GM12878 (cell line): ENCODE data around the gene RDM1. TPM values are rescaled to one million over a fixed set of nuclear protein-coding genes. Genes with fewer than 3 reads are reported as not detected.

ENCODE experiments used
- ATF7 ChIP-seq: fragments of 450-650 bp; IDR thresholded peaks from 2 replicates; pipeline ENCODE4 v1.6.1; 2016; ENCODE audit warnings: low read depth, mild to moderate bottlenecking
- BHLHE40 ChIP-seq, 2 experiments: fragments of 450-650 bp in 1 of 2; IDR thresholded peaks; 2 replicates each; pipeline ENCODE4 v1.6.1; 2011 to 2017; ENCODE audit warnings: low read depth in 2 of 2, borderline replicate concordance in 1 of 2, improper control_type of control experiment in 1 of 2, low read length in 1 of 2, mild to moderate bottlenecking in 1 of 2
- BRCA1 ChIP-seq: IDR thresholded peaks from 2 replicates; pipeline ENCODE4 v1.6.1; 2011; ENCODE audit warnings: low read depth, low read length, improper control_type of control experiment
- CHD1 ChIP-seq: IDR thresholded peaks from 2 replicates; pipeline ENCODE4 v1.6.1; 2012; ENCODE audit warnings: low read depth, low read length, improper control_type of control experiment
- FOXK2 ChIP-seq: fragments of 450-650 bp; IDR thresholded peaks from 2 replicates; pipeline ENCODE4 v1.6.1; 2017; ENCODE audit warnings: mild to moderate bottlenecking, moderate library complexity
- HDAC6 ChIP-seq: fragments of 200-600 bp; sonication (generic); IDR thresholded peaks from one replicate; pipeline ENCODE4 v1.8.0; 2017; ENCODE audit warnings: antibody characterized with exemption; ENCODE audit not compliant: unreplicated experiment
- MYC ChIP-seq: IDR thresholded peaks from 2 replicates; pipeline ENCODE4 v1.6.1; 2011; ENCODE audit warnings: mild to moderate bottlenecking, low read length, moderate library complexity, inconsistent platforms; ENCODE audit not compliant: insufficient read depth, insufficient replicate concordance, insufficient read length, severe bottlenecking
- NFIC ChIP-seq: IDR thresholded peaks from 2 replicates; pipeline ENCODE4 v1.6.1; 2012; ENCODE audit warnings: low read depth, mild to moderate bottlenecking, inconsistent platforms, low read length, moderate library complexity
- NFYA ChIP-seq: IDR thresholded peaks from 2 replicates; pipeline ENCODE4 v1.6.1; 2011; ENCODE audit warnings: low read depth, mild to moderate bottlenecking, low read length, improper control_type of control experiment, borderline replicate concordance
- PML ChIP-seq: IDR thresholded peaks from 2 replicates; pipeline ENCODE4 v1.6.1; 2012; ENCODE audit warnings: low read length, inconsistent platforms
- RB1 ChIP-seq: fragments of 450-650 bp; formaldehyde crosslinking; IDR thresholded peaks from 2 replicates; pipeline ENCODE4 v1.6.1; 2017; ENCODE audit warnings: mild to moderate bottlenecking, borderline replicate concordance
- RCOR1 ChIP-seq: conservative IDR thresholded peaks from 2 replicates; pipeline ENCODE4 v1.6.1; 2012; ENCODE audit warnings: low read depth, low read length, improper control_type of control experiment
- SREBF2 ChIP-seq: IDR thresholded peaks from 2 replicates; pipeline ENCODE4 v1.6.1; 2012; ENCODE audit warnings: mild to moderate bottlenecking, low read length
- ZBED1 ChIP-seq: IDR thresholded peaks from 2 replicates; pipeline ENCODE4 v1.6.1; 2016; ENCODE audit warnings: borderline replicate concordance
- ZNF274 ChIP-seq: IDR thresholded peaks from one replicate; pipeline ENCODE4 v1.8.0; 2011; ENCODE audit not compliant: insufficient read length, insufficient read depth
- ZNF622 ChIP-seq: fragments of 450-650 bp; IDR thresholded peaks from 2 replicates; pipeline ENCODE4 v1.6.1; 2017; ENCODE audit warnings: mild to moderate bottlenecking, inconsistent platforms
- polyA plus RNA-seq, 11 experiments: library from polyadenylated mRNA; depleted of rRNA in 4 of 11; unstranded in 6 of 11; stranded (reverse) in 5 of 11; fragments of >200 nt; fragmentation: Nextera tagmentation in 4 of 11; fragmentation: Illumina TruSeq in 1 of 11; extraction: Ambion mirVana in 4 of 11; extraction: Trizol in 1 of 11; gene quantifications; 1 replicate in 1 of 11; 2 replicates in 10 of 11; pipeline versions ENCODE4 v1.2.1 to v1.2.3, GENCODE V29; 2011 to 2016; ENCODE audit warnings: inconsistent platforms in 2 of 11, missing spikeins in 2 of 11, low read depth in 1 of 11
- total RNA-seq, 4 experiments: library from RNA; depleted of rRNA in 3 of 4; stranded (reverse); fragments of >200 nt in 3 of 4; fragmentation: Illumina TruSeq in 1 of 4; extraction: Trizol in 1 of 4; gene quantifications; 2 replicates each; pipeline versions ENCODE4 v1.2.1 to v1.2.3, GENCODE V29; 2013 to 2021
- TF ChIP-seq, protein P1 (sequence below): fragments of 450-650 bp; formaldehyde crosslinking; IDR thresholded peaks from 2 replicates; pipeline ENCODE4 v1.4.0; 2020; ENCODE audit warnings: mild to moderate bottlenecking, moderate library complexity
- TF ChIP-seq, protein P2 (sequence below): fragments of 450-650 bp; conservative IDR thresholded peaks from 2 replicates; pipeline ENCODE4 v1.6.1; 2017; ENCODE audit warnings: mild to moderate bottlenecking, moderate library complexity
- TF ChIP-seq, protein P3 (sequence below): IDR thresholded peaks from 2 replicates; pipeline ENCODE4 v1.6.1; 2011; ENCODE audit warnings: low read depth, mild to moderate bottlenecking, low read length, moderate library complexity, borderline replicate concordance; ENCODE audit errors: extremely low read depth
- TF ChIP-seq, protein P4 (sequence below): fragments of 450-650 bp; IDR thresholded peaks from 2 replicates; pipeline ENCODE4 v1.6.1; 2018; ENCODE audit warnings: borderline replicate concordance, mild to moderate bottlenecking; ENCODE audit not compliant: partially characterized antibody
- TF ChIP-seq, protein P5 (sequence below): IDR thresholded peaks from 2 replicates; pipeline ENCODE4 v1.6.1; 2012; ENCODE audit warnings: low read depth, low read length, improper control_type of control experiment

Gene RDM1
- total and polyA plus RNA-seq, 10 of the 15 experiments (the other 5 are each of a cell fraction or from before 2014, with no cell fraction given) = 5.7 to 18.4 (median 10.7) TPM

GRCh38 chr17:35892091-35893035, 38.2 kb downstream of the RDM1 start (continued):
- TF ChIP-seq BRCA1 = no peak
- peak; percentile 68 for TF ChIP-seq NFIC
- no peak for TF ChIP-seq RB1
- TF ChIP-seq, protein P1, sequence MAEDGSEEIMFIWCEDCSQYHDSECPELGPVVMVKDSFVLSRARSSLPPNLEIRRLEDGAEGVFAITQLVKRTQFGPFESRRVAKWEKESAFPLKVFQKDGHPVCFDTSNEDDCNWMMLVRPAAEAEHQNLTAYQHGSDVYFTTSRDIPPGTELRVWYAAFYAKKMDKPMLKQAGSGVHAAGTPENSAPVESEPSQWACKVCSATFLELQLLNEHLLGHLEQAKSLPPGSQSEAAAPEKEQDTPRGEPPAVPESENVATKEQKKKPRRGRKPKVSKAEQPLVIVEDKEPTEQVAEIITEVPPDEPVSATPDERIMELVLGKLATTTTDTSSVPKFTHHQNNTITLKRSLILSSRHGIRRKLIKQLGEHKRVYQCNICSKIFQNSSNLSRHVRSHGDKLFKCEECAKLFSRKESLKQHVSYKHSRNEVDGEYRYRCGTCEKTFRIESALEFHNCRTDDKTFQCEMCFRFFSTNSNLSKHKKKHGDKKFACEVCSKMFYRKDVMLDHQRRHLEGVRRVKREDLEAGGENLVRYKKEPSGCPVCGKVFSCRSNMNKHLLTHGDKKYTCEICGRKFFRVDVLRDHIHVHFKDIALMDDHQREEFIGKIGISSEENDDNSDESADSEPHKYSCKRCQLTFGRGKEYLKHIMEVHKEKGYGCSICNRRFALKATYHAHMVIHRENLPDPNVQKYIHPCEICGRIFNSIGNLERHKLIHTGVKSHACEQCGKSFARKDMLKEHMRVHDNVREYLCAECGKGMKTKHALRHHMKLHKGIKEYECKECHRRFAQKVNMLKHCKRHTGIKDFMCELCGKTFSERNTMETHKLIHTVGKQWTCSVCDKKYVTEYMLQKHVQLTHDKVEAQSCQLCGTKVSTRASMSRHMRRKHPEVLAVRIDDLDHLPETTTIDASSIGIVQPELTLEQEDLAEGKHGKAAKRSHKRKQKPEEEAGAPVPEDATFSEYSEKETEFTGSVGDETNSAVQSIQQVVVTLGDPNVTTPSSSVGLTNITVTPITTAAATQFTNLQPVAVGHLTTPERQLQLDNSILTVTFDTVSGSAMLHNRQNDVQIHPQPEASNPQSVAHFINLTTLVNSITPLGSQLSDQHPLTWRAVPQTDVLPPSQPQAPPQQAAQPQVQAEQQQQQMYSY = no peak
- no peak for TF ChIP-seq CHD1
- TF ChIP-seq, protein P2, sequence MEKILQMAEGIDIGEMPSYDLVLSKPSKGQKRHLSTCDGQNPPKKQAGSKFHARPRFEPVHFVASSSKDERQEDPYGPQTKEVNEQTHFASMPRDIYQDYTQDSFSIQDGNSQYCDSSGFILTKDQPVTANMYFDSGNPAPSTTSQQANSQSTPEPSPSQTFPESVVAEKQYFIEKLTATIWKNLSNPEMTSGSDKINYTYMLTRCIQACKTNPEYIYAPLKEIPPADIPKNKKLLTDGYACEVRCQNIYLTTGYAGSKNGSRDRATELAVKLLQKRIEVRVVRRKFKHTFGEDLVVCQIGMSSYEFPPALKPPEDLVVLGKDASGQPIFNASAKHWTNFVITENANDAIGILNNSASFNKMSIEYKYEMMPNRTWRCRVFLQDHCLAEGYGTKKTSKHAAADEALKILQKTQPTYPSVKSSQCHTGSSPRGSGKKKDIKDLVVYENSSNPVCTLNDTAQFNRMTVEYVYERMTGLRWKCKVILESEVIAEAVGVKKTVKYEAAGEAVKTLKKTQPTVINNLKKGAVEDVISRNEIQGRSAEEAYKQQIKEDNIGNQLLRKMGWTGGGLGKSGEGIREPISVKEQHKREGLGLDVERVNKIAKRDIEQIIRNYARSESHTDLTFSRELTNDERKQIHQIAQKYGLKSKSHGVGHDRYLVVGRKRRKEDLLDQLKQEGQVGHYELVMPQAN = 0 out of 2 replicates have a peak, but pooled peaks have one; percentile 32
- TF ChIP-seq ZNF622 = no peak
- TF ChIP-seq, protein P3, sequence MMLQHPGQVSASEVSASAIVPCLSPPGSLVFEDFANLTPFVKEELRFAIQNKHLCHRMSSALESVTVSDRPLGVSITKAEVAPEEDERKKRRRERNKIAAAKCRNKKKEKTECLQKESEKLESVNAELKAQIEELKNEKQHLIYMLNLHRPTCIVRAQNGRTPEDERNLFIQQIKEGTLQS = no peak
- TF ChIP-seq ATF7 = 0 out of 2 replicates have a peak, but pooled peaks have one; percentile 21
- TF ChIP-seq, protein P4, sequence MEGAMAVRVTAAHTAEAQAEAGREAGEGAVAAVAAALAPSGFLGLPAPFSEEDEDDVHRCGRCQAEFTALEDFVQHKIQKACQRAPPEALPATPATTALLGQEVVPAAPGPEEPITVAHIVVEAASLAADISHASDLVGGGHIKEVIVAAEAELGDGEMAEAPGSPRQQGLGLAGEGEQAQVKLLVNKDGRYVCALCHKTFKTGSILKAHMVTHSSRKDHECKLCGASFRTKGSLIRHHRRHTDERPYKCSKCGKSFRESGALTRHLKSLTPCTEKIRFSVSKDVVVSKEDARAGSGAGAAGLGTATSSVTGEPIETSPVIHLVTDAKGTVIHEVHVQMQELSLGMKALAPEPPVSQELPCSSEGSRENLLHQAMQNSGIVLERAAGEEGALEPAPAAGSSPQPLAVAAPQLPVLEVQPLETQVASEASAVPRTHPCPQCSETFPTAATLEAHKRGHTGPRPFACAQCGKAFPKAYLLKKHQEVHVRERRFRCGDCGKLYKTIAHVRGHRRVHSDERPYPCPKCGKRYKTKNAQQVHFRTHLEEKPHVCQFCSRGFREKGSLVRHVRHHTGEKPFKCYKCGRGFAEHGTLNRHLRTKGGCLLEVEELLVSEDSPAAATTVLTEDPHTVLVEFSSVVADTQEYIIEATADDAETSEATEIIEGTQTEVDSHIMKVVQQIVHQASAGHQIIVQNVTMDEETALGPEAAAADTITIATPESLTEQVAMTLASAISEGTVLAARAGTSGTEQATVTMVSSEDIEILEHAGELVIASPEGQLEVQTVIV = no peak
- no peak for TF ChIP-seq NFYA
- no peak for TF ChIP-seq RCOR1
- TF ChIP-seq BHLHE40 (IDR thresholded peaks at IDR 0.05; ENCODE audit: borderline replicate concordance in 1 of 2, low read depth in 2 of 2, low read length in 1 of 2) = no peak
- no peak for TF ChIP-seq ZNF274
- TF ChIP-seq SREBF2 = no peak
- no peak for TF ChIP-seq FOXK2
- TF ChIP-seq HDAC6 = no peak
- TF ChIP-seq PML = no peak
- TF ChIP-seq ZBED1 = no peak; the same call in 1 of the 2 replicates
- TF ChIP-seq, protein P5, sequence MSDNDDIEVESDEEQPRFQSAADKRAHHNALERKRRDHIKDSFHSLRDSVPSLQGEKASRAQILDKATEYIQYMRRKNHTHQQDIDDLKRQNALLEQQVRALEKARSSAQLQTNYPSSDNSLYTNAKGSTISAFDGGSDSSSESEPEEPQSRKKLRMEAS = no peak
- TF ChIP-seq MYC = no peak
